Measurements from ENCODE around the gene GLS2.
"Not testable (repeated sequence)": the region's sequence is repeated elsewhere in the genome, so short reads cannot be mapped to it uniquely, and the experiment has no call there.

Gene GLS2

GRCh38 chr12:56493409-56494105, 5.6 kb upstream of the GLS2 start:
- not testable (repeated sequence) for DNase-seq (ENCODE audit: low spot score)

DNA sequence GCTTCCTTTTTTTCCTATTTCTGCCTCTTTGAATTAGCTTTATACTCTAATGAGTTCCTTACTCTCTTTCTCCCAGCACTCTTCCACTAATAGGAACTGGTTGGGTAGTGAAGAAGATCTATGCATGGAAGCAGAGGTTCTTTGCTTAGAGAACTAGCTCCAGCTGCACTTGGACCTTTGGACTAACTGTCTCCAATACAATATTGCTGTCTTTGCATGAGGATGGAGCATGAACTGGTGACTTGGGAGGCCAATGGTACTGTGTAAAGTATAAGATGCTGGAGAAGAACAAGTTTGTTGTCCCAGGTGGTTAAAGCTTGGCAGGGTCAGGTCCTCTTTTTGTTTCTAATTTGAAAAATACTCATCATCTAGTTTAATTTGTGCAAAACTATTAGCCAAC, 2.4 kb upstream of the GLS2 start:
- DNase-seq (ENCODE audit: low spot score): no peak

DNA sequence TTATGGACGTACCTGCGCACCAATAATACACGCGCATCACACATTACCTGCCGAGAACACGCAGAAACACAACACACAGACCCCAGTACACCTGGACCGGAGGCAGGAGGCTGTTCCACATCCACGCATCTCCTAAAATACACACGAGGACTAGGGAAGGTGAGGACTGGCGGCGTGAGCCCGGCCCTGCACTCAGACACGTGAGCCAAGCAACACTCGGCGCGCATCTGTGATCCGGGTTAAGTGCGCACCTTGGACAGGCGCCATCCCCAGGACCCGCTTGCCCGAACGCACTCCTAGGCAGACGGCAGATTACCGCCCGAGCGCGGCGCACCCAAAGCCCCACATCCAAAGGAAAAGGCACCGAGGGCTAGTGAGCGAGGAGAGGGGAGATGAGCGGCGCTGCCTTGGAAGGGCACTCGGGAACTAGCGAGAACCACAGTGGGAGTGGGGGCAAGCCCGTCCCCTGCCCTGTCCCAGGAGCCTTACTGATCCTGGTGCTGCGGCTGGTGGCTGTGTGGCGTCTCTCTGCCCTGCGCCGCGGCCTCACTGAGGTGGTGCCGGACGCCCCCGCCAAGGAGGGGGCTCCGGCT, 417 bp downstream of the GLS2 start:
- DNase-seq (ENCODE audit: low spot score): no peak

GRCh38 chr12:56486694-56487093, 1.3 kb downstream of the GLS2 start:
- no peak for DNase-seq (ENCODE audit: low spot score)

DNA sequence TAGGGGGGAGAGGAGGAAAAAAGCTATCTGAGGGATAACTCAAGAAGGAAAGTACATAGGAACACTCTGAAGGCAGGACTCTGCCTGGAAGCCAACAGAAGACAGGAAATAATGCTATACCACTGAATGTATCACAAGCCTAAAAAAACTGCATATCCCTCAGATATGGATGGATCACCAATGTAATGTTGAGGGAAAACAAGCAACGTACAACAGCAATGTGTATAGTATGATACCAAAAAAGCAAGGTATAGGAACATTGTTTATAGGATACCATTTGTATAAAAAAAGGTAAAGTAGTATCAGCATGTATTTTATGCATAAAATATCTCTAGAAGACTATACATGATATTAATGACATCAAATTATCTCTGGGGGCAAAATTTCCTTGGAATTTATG, 3.4 kb downstream of the GLS2 start:
- DNase-seq (ENCODE audit: low spot score): no peak

GRCh38 chr12:56479625-56480024, 8.3 kb downstream of the GLS2 start:
- no peak for DNase-seq (ENCODE audit: low spot score)

GRCh38 chr12:56477521-56478225, 10.3 kb downstream of the GLS2 start:
- DNase-seq (ENCODE audit: low spot score): no peak

DNA sequence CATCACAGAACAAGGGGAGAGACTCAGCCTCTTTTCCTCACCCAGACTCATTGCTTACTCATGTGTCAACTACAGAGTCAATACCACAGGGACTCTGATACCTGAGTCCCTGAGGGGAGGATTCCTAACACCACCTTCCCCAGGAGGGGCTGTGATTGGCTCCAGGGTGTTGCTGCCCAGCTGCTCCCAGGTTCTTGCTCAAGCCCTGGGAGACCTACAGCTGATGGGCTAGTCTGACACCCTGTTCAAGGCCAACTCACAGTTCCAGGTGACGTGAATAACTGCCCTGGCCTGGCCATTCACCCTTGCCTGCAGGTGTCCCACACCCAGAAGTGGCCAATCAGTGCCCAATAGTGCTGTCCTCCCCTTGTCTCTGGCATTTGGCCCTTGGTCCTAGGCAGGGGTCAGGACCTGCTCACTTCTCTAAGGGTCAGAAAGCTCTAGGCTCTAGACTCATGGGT, 11.0 kb downstream of the GLS2 start:
- DNase-seq (ENCODE audit: low spot score): no peak

GRCh38 chr12:56476143-56476542, 11.8 kb downstream of the GLS2 start:
- DNase-seq (ENCODE audit: low spot score): no peak

DNA sequence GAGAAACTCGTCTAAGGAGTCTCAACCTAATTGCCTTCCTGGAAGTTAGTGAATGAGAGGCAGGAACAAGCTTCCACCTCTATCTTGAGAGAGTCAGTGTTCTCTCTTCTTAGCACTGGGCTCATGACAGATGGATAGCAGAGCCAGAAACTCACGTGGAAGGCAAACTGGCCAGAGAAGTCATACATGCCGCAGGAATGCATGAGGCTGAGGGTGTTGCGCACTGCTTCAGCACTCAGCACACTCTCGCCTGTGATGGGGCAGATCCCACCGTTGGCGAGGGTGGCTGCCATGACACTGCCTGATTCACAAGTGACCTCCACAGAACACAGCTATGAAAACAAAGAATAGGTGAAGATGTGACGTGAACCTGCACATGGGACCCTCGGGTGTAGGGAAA, 13.6 kb downstream of the GLS2 start:
- DNase-seq (ENCODE audit: low spot score): no peak

DNA sequence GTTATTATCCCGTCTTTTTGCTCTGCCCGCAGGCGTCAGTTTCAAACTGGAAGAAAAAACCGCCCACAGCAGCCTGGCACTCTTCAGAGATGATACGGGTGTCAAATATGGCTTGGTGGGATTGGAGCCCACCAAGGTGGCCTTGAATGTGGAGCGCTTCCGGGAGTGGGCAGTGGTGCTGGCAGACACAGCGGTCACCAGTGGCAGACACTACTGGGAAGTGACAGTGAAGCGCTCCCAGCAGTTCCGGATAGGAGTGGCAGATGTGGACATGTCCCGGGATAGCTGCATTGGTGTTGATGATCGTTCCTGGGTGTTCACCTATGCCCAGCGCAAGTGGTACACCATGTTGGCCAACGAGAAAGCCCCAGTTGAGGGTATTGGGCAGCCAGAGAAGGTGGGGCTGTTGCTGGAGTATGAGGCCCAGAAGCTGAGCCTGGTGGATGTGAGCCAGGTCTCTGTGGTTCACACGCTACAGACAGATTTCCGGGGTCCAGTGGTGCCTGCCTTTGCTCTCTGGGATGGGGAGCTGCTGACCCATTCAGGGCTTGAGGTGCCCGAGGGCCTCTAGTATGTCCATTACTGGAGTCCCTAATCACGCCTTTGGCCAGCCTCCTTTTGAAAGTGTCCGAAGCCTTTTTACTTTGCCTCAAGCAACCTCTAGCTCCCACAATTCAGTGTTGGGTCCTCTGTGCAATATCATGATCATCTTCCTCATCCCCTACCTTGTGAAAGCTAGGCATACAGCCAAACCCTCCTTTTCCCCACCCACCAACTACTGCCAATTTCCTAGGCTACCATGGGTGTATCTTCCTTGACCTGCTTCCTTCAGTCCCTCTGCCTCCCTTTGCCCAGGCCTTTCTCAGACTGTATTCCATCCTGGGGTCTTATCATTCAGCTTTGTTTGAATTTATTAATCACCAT, 18.7 kb downstream of the GLS2 start:
- DNase-seq (ENCODE audit: low spot score): peak; percentile 32

DNA sequence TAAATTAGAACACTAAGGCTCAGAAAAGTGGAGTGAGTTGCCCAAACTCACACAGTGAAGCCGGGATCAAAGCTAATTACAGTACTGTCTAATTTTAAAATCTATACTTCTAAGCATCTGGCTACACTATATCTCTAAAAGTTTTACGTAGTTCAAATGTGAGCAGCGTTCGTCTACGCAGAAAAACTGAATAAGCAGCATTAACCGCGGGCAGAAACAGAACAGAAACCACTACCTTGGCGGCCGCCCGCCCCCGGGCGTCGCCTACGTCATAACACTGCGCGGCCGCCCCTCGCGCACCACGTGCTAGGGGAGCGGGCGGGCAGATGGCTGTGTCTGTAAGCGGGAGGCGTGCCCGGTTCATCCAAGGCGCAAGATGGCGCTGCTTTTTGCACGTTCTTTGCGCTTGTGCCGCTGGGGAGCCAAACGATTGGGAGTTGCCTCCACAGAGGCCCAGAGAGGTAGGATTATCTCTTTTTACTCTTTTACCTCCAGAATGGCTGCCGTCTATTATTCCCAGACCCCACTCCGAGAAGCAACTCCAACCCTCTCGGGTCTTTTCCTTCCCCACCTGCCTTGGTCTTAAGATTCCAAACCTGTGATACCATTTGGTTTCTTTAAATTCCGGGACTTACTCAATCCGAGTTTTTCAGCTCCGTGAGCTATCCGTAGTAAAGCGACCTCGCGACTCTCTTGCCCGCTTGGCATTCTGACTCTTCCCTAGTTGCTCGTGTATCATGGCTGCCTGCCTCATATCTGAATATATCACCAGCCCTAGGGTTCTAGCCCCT, 19.6 kb downstream of the GLS2 start, which contains the start of gene SPRYD4:
SPRYD4 (plus strand) TSS at position 363 of the 791 bp plus-strand sequence; CDS start at position 377, 14 bp downstream.
- DNase-seq (ENCODE audit: low spot score): peak; percentile 94

DNA sequence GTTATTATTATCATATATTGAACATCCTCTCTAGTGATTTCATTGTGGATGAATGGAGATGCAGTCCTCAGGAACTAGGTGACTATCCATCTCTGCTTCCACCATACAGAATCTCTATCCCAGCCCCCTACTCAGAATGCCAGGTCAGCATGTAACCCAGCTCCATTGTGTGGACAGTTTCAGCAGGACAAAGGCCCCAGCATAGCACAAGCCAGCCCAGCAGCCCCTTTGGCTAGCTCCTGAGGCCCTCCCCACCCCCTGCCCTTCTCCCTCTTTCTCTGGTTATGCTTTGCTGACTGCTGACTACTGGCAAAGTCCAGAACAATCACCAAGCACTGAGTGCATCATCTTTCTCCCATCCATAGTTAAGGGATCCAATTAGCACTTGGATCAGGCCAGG, 25.4 kb downstream of the GLS2 start:
- no peak for DNase-seq (ENCODE audit: low spot score)

DNA sequence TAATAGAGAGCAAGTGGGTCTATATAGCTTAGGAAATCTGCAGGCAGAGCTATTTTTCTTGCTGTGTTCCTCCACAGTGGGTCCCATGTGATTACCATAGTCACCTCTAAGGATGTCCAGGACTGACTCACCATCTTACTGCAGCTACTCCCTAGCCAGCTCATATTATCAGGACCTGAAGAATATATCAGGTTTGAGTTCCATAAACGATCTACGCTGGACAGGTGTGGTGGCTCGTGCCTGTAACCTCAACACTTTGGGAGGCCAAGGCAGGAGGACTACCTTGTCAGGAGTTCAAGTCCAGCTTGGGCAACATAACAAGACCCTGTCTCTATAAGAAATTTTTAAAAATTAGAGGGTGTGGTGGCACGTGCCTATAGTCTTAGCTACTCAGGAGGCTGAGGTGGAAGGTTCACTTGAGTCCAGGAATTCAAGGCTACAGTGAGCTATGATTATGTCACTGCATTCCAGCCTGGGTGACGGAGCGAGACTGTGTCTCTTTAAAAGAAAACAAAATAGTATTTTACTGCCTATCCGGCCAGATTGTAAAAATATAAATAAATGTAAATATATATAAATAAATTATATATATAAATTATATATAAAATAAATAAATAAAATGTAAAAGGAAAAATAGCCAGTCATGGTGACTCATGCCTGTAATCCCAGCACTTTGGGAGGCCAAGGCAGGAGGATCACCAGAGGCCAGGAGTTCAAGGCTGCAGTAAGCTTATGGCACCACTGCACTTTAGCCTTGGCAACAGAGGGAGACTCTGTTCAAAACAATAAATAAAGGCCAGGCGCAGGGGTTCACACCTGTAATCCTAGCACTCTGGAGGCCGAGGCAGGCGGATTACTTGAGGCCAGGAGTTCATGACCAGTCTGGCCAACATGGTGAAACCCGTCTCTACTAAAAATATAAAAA, 26.5 kb downstream of the GLS2 start:
- DNase-seq (ENCODE audit: low spot score): no peak

DNA sequence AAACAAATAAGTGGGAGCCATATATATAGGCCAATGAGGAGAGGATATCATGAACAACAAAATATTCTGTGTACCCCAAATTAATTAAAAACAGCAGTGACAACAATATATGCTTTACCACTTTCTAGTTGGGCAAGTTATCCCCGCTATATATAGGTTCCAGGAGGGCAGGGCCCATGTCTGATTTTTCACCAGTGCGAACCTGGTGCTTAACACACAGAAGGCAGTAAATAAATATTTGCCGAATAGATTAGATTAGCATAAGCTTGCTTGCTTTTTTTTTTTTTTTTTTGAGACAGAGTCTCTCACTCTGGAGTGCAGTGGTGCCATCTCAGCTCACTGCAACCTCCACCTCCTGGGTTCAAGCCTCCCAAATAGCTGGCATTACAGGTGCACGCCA, 30.1 kb downstream of the GLS2 start:
- DNase-seq (ENCODE audit: low spot score): no peak

- DNase-seq (ENCODE audit: low spot score): no peak
Observed at GRCh38 chr12:56454557-56454956, 33.4 kb downstream of the GLS2 start, which contains the start of gene MIP. Gene MIP, minus strand, starts transcription at chr12:56454657. Its CDS starts 44 bp downstream, at chr12:56454613.

DNA sequence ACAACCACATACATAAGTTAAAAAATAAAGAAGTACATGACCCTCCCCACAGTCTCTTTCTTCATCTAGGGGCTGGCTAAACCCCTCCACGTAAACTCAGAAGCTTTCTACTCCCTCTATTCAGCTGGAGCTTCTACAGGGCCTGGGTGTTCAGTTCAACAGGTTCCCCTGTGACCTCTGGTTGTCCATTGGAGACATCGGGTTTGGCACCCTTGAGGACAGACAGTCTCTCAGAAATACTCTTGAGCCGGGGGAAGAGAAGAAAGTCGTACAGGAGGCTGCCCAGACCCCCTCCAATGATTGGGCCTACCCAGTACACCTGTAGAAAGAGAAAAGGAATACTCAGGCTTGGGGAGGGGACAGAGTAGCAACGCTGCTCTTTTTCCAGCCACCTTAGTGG, 36.8 kb downstream of the GLS2 start:
- DNase-seq (ENCODE audit: low spot score): no peak

DNA sequence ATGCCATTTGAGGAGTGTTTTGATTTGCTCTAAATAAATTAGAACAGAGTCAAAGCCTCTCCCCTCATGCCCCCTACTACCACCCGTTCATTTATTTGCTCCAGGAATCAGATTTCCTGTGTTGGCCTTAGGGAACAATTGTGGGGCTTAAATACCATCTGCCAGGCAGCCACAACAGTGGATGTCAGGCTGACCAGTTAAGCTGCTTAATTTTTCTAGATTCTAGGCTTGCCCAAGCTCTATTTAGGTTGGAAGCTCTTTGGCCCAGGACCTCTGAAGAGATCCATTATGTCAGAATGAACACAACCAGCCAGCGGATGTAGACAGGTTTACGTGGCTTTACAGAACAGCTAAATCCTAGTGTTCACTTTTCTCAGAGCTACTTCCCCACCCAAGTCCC, 37.7 kb downstream of the GLS2 start:
- DNase-seq (ENCODE audit: low spot score): no peak

DNA sequence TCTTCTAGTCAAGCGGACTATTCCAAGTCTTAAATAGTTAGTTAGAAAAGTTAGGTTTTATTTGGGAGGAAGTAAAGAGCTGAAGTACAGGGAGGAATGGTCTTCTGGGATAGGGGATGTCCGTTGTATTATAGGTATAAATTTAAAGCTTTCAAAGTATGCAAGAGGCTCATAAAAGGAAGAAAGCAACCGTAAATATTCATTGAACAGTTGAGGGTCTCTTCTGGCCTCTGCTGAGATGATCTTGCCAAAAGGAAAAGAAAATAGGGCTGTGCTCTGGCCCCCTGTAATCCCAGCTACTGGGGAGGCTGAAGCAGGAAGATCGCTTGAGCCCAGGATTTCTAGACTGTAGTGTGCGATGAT, 38.4 kb downstream of the GLS2 start:
- DNase-seq (ENCODE audit: low spot score): no peak
